IMR-90 (cell line): ENCODE measurements around the gene FXYD6. TPM values are rescaled to one million over a fixed set of nuclear protein-coding genes. Genes with fewer than 3 reads are reported as not detected.

Experiments
- ATAC-seq: fragments of 200-7000 bp; cut with Tn5 transposase; 2 replicates; pipeline ENCODE4 v1.9.1; 2020; ENCODE audit warnings: low read depth, mild to moderate bottlenecking, moderate library complexity
- BruUV-seq: library from RNA; stranded (reverse); fragments of 400-500 nt; replicated peaks from 2 replicates; lab custom pipeline; 2021; lab: Mats Ljungman, UMichigan
- CTCF ChIA-PET: fragments of 300-600 bp; formaldehyde crosslinking; extraction: SDS; loops from one replicate; lab custom pipeline; 2021; ENCODE audit warnings: antibody characterized with exemption; lab: Yijun Ruan, JAX
- POLR2A ChIA-PET: fragments of 300-600 bp; sonication (Branson Sonifier 250); formaldehyde crosslinking; loops from one replicate; lab custom pipeline; 2022; ENCODE audit warnings: antibody characterized with exemption; ENCODE audit not compliant: unreplicated experiment; lab: Charles Lee
- DNase-seq: peaks from one replicate; pipeline ENCODE4 v3.0.0; 2013
- H2AFZ ChIP-seq: replicated peaks from 2 replicates; pipeline ENCODE3; 2013; ENCODE audit warnings: low read length, mild to moderate bottlenecking; ENCODE audit not compliant: poor library complexity
- H2AK5ac ChIP-seq: 2 replicates; pipeline ENCODE4 v1.6.1; 2013; ENCODE audit warnings: low read depth, low read length, inconsistent platforms
- H2AK9ac ChIP-seq: replicated peaks from 2 replicates; pipeline ENCODE3; 2013; ENCODE audit warnings: mild to moderate bottlenecking, low read depth, low read length, moderate library complexity; ENCODE audit not compliant: poor library complexity
- H2BK120ac ChIP-seq: 2 replicates; pipeline ENCODE4 v1.6.1; 2013; ENCODE audit warnings: low read depth, low read length, inconsistent platforms
- H2BK15ac ChIP-seq: 3 replicates; pipeline ENCODE4 v1.6.1; 2013; ENCODE audit warnings: low read depth, low read length, inconsistent platforms
- H2BK20ac ChIP-seq: 2 replicates; pipeline ENCODE4 v1.6.1; 2013; ENCODE audit warnings: low read depth, mild to moderate bottlenecking, inconsistent platforms, low read length, moderate library complexity
- H2BK5ac ChIP-seq: 2 replicates; pipeline ENCODE4 v1.6.1; 2013; ENCODE audit warnings: mild to moderate bottlenecking, low read depth, low read length, inconsistent platforms; ENCODE audit not compliant: poor library complexity, severe bottlenecking
- H3K14ac ChIP-seq: replicated peaks from 2 replicates; pipeline ENCODE4 v1.6.1; 2013; ENCODE audit warnings: low read depth, low read length, inconsistent platforms
- H3K18ac ChIP-seq: 2 replicates; pipeline ENCODE4 v1.6.1; 2013; ENCODE audit warnings: low read depth, low read length, control low read depth
- H3K23ac ChIP-seq: 2 replicates; pipeline ENCODE4 v1.6.1; 2013; ENCODE audit warnings: low read depth, low read length, inconsistent platforms
- H3K27ac ChIP-seq: 2 replicates; pipeline ENCODE4 v1.5.1; 2013; ENCODE audit warnings: mild to moderate bottlenecking, control low read depth, low read length; ENCODE audit not compliant: insufficient read depth
- H3K27me3 ChIP-seq: 2 replicates; pipeline ENCODE4 v1.6.1; 2013; ENCODE audit warnings: low read length; ENCODE audit not compliant: control insufficient read depth, insufficient read depth
- H3K36me3 ChIP-seq: 2 replicates; pipeline ENCODE4 v1.6.1; 2013; ENCODE audit warnings: low read length, mixed read lengths; ENCODE audit not compliant: control insufficient read depth, insufficient read depth
- H3K4ac ChIP-seq: 2 replicates; pipeline ENCODE4 v1.6.1; 2013; ENCODE audit warnings: low read depth, low read length, inconsistent platforms
- H3K4me1 ChIP-seq: 2 replicates; pipeline ENCODE4 v1.6.1; 2013; ENCODE audit warnings: low read length, mixed read lengths; ENCODE audit not compliant: control insufficient read depth, insufficient read depth
- H3K4me2 ChIP-seq: 2 replicates; pipeline ENCODE4 v1.6.1; 2013; ENCODE audit warnings: low read depth, mild to moderate bottlenecking, control low read depth, low read length, moderate library complexity
- H3K4me3 ChIP-seq: 2 replicates; pipeline ENCODE4 v1.5.1; 2013; ENCODE audit warnings: low read depth, mild to moderate bottlenecking, control low read depth, low read length, moderate library complexity; ENCODE audit not compliant: insufficient read depth
- H3K56ac ChIP-seq: 2 replicates; pipeline ENCODE4 v1.6.1; 2013; ENCODE audit warnings: low read length, inconsistent platforms; ENCODE audit not compliant: insufficient read depth; ENCODE audit errors: extremely low read depth
- H3K79me1 ChIP-seq, 2 experiments: 2 replicates each; pipeline ENCODE4 v1.6.1; 2013; ENCODE audit warnings: low read length in 2 of 2, inconsistent platforms in 1 of 2, low read depth in 1 of 2
- H3K9ac ChIP-seq: 2 replicates; pipeline ENCODE4 v1.6.1; 2013; ENCODE audit warnings: low read depth, low read length, control low read depth
- H3K9me1 ChIP-seq: 2 replicates; pipeline ENCODE4 v1.6.1; 2013; ENCODE audit warnings: low read length, inconsistent platforms; ENCODE audit not compliant: insufficient read depth
- H3K9me3 ChIP-seq: 2 replicates; pipeline ENCODE4 v1.6.1; 2013; ENCODE audit warnings: low read length; ENCODE audit not compliant: control insufficient read depth, insufficient read depth
- H4K20me1 ChIP-seq: 2 replicates; pipeline ENCODE4 v1.6.1; 2013; ENCODE audit warnings: low read length, inconsistent platforms; ENCODE audit not compliant: insufficient read depth
- H4K5ac ChIP-seq: 2 replicates; pipeline ENCODE4 v1.6.1; 2013; ENCODE audit warnings: mild to moderate bottlenecking, low read depth, low read length, control low read depth
- H4K8ac ChIP-seq, 2 experiments: 2 replicates each; pipeline ENCODE4 v1.6.1; 2013; ENCODE audit warnings: low read depth in 2 of 2, low read length in 2 of 2, control low read depth in 1 of 2, inconsistent platforms in 1 of 2
- H4K91ac ChIP-seq: 2 replicates; pipeline ENCODE4 v1.6.1; 2013; ENCODE audit warnings: low read depth, low read length, inconsistent platforms; ENCODE audit not compliant: insufficient read depth
- BHLHE40 ChIP-seq: fragments of 150-350 bp; IDR thresholded peaks from 2 replicates; pipeline ENCODE4 v1.6.1; 2016; ENCODE audit warnings: mild to moderate bottlenecking, low read depth, low read length
- CEBPB ChIP-seq: IDR thresholded peaks from 2 replicates; pipeline ENCODE4 v1.6.1; 2012; ENCODE audit warnings: low read depth, low read length, improper control_type of control experiment
- CHD1 ChIP-seq: IDR thresholded peaks from 2 replicates; pipeline ENCODE4 v1.6.1; 2012; ENCODE audit warnings: low read depth, low read length, improper control_type of control experiment
- CTCF ChIP-seq: conservative IDR thresholded peaks from 2 replicates; pipeline ENCODE4 v1.5.1; 2012; ENCODE audit warnings: mild to moderate bottlenecking, low read depth, low read length, improper control_type of control experiment
- ELK1 ChIP-seq: fragments of 150-350 bp; IDR thresholded peaks from 2 replicates; pipeline ENCODE4 v1.6.1; 2016; ENCODE audit warnings: low read depth, mild to moderate bottlenecking, low read length, moderate library complexity, borderline replicate concordance
- FOS ChIP-seq: fragments of 150-350 bp; IDR thresholded peaks from 2 replicates; pipeline ENCODE4 v1.6.1; 2016; ENCODE audit warnings: low read depth, low read length
- MAFK ChIP-seq: IDR thresholded peaks from 2 replicates; pipeline ENCODE4 v1.6.1; 2012; ENCODE audit warnings: low read depth, low read length, improper control_type of control experiment
- MAZ ChIP-seq: IDR thresholded peaks from 2 replicates; pipeline ENCODE4 v1.6.1; 2012; ENCODE audit warnings: low read depth, mild to moderate bottlenecking, low read length, improper control_type of control experiment, moderate library complexity, borderline replicate concordance
- MXI1 ChIP-seq: IDR thresholded peaks from 2 replicates; pipeline ENCODE4 v1.6.1; 2012; ENCODE audit warnings: low read depth, mild to moderate bottlenecking, low read length, moderate library complexity, borderline replicate concordance
- NFE2L2 ChIP-seq: fragments of 150-350 bp; IDR thresholded peaks from 2 replicates; pipeline ENCODE4 v1.6.1; 2016; ENCODE audit warnings: low read depth, mild to moderate bottlenecking, low read length
- POLR2A ChIP-seq: IDR thresholded peaks from 2 replicates; pipeline ENCODE4 v1.6.1; 2012; ENCODE audit warnings: mild to moderate bottlenecking, low read depth, low read length
- RAD21 ChIP-seq: IDR thresholded peaks from 2 replicates; pipeline ENCODE4 v1.6.1; 2012; ENCODE audit warnings: low read length, improper control_type of control experiment
- RCOR1 ChIP-seq: IDR thresholded peaks from 2 replicates; pipeline ENCODE4 v1.6.1; 2012; ENCODE audit warnings: mild to moderate bottlenecking, low read length, improper control_type of control experiment; ENCODE audit not compliant: insufficient replicate concordance
- RFX5 ChIP-seq: IDR thresholded peaks from 2 replicates; pipeline ENCODE4 v1.8.0; 2012; ENCODE audit warnings: low read depth, mild to moderate bottlenecking, low read length, moderate library complexity
- SMC3 ChIP-seq: fragments of 150-350 bp; IDR thresholded peaks from 2 replicates; pipeline ENCODE4 v1.6.1; 2016; ENCODE audit warnings: low read depth, mild to moderate bottlenecking, antibody characterized with exemption, low read length, moderate library complexity
- USF2 ChIP-seq: fragments of 150-350 bp; IDR thresholded peaks from 2 replicates; pipeline ENCODE4 v1.6.1; 2017; ENCODE audit warnings: mild to moderate bottlenecking, antibody characterized with exemption, low read length, low read depth
- WGBS, 2 experiments: methylation state at CpG; one replicate each; pipeline versions ENCODE4 v1.1.5 to v1.1.7; 2013; ENCODE audit warnings: missing lambda C conversion rate in 2 of 2; ENCODE audit not compliant: insufficient read length in 1 of 2; ENCODE audit errors: extremely low coverage in 2 of 2; 5-methylcytosine and 5-hydroxymethylcytosine counted together
- dilution Hi-C: fragments of 300-500 bp; cut with HindIII; formaldehyde crosslinking; loops from one replicate; pipeline ENCODE4 v1.14.3; 2018; ENCODE audit warnings: low sequenced_read_pairs; ENCODE audit not compliant: unreplicated experiment
- in situ Hi-C: fragments of 300-500 bp; cut with MboI; formaldehyde crosslinking; loops from 3 replicates; pipeline ENCODE4 v1.14.3; 2019; ENCODE audit warnings: low sequenced_read_pairs, inconsistent platforms, mixed read lengths
- intact Hi-C: fragments of 100-400 bp; cut with micrococcal nuclease; formaldehyde crosslinking; loops from 2 replicates; pipeline ENCODE4 v1.10.0; 2022
- polyA plus RNA-seq, 3 experiments: library from polyadenylated mRNA; depleted of rRNA; stranded (reverse); fragments of >200 nt; gene quantifications; 2 replicates each; pipeline ENCODE4 v1.2.3, GENCODE V29; 2012; ENCODE audit warnings: low replicate concordance in 1 of 3
- total RNA-seq: library from RNA; depleted of rRNA; stranded (reverse); fragments of >200 nt; gene quantifications from 2 replicates; pipeline ENCODE4 v1.2.3, GENCODE V29; 2012

The FXYD6 gene
- total and polyA plus RNA-seq, 2 of the 4 experiments (the other 2 are of a cell fraction): 0.32 TPM; not detected in 1

- no peak overlapping the region for H3K14ac ChIP-seq
- POLR2A ChIA-PET: no interaction called here
These were observed 49.6 kb downstream of the FXYD6 start for GRCh38 chr11:117826832-117827231.

More at GRCh38 chr11:117826832-117827231, 49.6 kb downstream of the FXYD6 start:
- Histone ChIP-seq H3K4me2 (no peak overlapping the region), H3K9me1 (no peaks in the 10 kb centered on the region), H3K4me1 (peaks cover 10% of the 10 kb centered on the region; the same call in 1 of the 2 replicates), H4K20me1 (no peaks in the 10 kb centered on the region), H3K4me3 (no peak overlapping the region), H3K9ac (no peak overlapping the region), H3K56ac (no peak overlapping the region), H3K27me3 (peaks cover 3% of the 10 kb centered on the region; the same call in 1 of the 2 replicates), H3K79me1 (no peaks in the 10 kb centered on the region), H3K18ac (no peak overlapping the region), H3K4ac (no peak overlapping the region), H3K9me3 (no peaks in the 10 kb centered on the region), H3K27ac (no peak overlapping the region), H4K91ac (no peak overlapping the region), H2BK20ac (no peak overlapping the region), H2BK15ac (no peak overlapping the region), H2AFZ (no peak overlapping the region), H2BK5ac (no peak overlapping the region), H4K5ac (no peak overlapping the region), H4K8ac (no peak overlapping the region), H2AK5ac (no peak overlapping the region), H2BK120ac (no peak overlapping the region), H3K36me3 (no peaks in the 10 kb centered on the region), H2AK9ac (no peak overlapping the region), H3K23ac (no peak overlapping the region)
- TF ChIP-seq USF2: no peak
- TF ChIP-seq CTCF: no peak
- no peak for TF ChIP-seq SMC3
- TF ChIP-seq RCOR1: no peak
- no peak for TF ChIP-seq FOS
- no peak for TF ChIP-seq CHD1
- TF ChIP-seq RAD21: no peak
- no peak for TF ChIP-seq BHLHE40
- no peak for TF ChIP-seq NFE2L2
- TF ChIP-seq POLR2A: no peak
- TF ChIP-seq MXI1: no peak
- no peak for TF ChIP-seq MAFK
- no peak for TF ChIP-seq CEBPB
- no peak for TF ChIP-seq RFX5
- no peak for TF ChIP-seq ELK1
- no peak for TF ChIP-seq MAZ
- ATAC-seq (no peak), DNase-seq (no peak)
- in situ Hi-C loops (no loop called here), intact Hi-C loops (no loop called here), dilution Hi-C loops (no loop called here)
- CTCF ChIA-PET: no interaction called here
- WGBS, 2 experiments: 83% methylated on average over 1 of the region's 3 CpGs; no CpG with 5 or more reads in 1 of the 2 experiments
- no TSS peak for BruUV-seq
